BLaER1 (cell line): ENCODE data around the gene PDE11A.
"Not testable (repeated sequence)": the region's sequence is repeated elsewhere in the genome, so short reads cannot be mapped to it uniquely, and the experiment has no call there.

Source experiments
- H3K27ac ChIP-seq: shearing (Covaris generic); formaldehyde crosslinking; 2 replicates; pipeline ENCODE4 v1.8.1; 2022
- H3K27me3 ChIP-seq: shearing (Covaris generic); formaldehyde crosslinking; 2 replicates; pipeline ENCODE4 v1.8.1; 2022
- H3K36me3 ChIP-seq: shearing (Covaris generic); formaldehyde crosslinking; 2 replicates; pipeline ENCODE4 v1.8.1; 2022
- H3K4me1 ChIP-seq: shearing (Covaris generic); formaldehyde crosslinking; 2 replicates; pipeline ENCODE4 v1.8.1; 2022
- H3K4me2 ChIP-seq: shearing (Covaris generic); formaldehyde crosslinking; 2 replicates; pipeline ENCODE4 v1.8.1; 2022
- H3K4me3 ChIP-seq: shearing (Covaris generic); formaldehyde crosslinking; 2 replicates; pipeline ENCODE4 v1.8.1; 2022
- H3K9ac ChIP-seq: shearing (Covaris generic); formaldehyde crosslinking; 2 replicates; pipeline ENCODE4 v1.8.1; 2022
- H3K9me3 ChIP-seq: shearing (Covaris generic); formaldehyde crosslinking; 2 replicates; pipeline ENCODE4 v1.8.1; 2022
- H4K20me1 ChIP-seq: shearing (Covaris generic); formaldehyde crosslinking; 2 replicates; pipeline ENCODE4 v1.8.1; 2022
- Cebpa-rat ChIP-seq: shearing (Covaris generic); IDR thresholded peaks from 2 replicates; pipeline ENCODE4 v1.8.1; 2022

Gene PDE11A

DNA sequence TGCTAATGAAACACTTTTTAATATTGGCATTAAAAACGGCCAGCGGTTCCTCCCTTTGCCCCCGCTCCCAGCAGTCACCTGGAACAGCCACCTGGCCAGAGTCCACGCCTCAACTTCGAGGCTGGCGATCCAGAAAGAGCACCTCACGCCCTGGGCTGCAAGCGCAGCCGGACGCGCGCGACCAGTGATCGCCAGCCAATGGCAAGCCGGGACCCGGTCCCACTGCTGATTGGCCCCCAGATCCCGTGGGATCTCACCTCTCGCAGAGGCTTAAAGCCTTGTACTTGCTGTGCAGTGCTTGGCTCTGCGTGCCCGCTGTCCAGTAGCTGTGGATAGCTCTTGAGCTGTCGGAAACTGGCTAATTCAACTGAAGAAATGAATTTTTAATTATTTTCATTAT is 35.6 kb upstream of the PDE11A start:
- H3K4me3 ChIP-seq: no peak overlapping the region
- H3K4me1 ChIP-seq: no peaks in the 10 kb centered on the region
- no peaks in the 10 kb centered on the region for H3K36me3 ChIP-seq
- H3K9me3 ChIP-seq: no peaks in the 10 kb centered on the region
- no peak overlapping the region for H3K27ac ChIP-seq
- no peak for TF ChIP-seq Cebpa-rat
- H3K4me2 ChIP-seq: no peak overlapping the region
- H3K27me3 ChIP-seq: no peaks in the 10 kb centered on the region
- no peaks in the 10 kb centered on the region for H4K20me1 ChIP-seq
- no peak overlapping the region for H3K9ac ChIP-seq

DNA sequence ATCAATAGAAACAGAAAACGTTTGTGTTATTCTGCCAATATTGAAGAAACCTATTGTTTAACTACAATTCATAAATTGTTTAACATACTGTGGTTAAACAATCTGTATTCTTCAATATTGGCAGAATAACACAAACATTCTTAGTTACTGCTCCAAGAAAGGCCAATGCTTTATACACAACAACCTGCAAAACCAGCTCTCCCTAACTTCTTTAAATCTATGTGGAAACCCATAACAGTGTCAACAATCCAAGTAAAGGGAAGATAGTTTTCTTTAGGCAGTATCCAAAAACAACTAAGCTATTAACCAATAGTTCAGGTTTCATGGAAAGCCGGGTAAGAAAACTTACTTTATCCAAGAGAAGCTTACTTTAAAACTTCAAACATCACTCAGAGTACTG is 33.5 kb upstream of the PDE11A start:
- H3K36me3 ChIP-seq: no peaks in the 10 kb centered on the region
- H3K4me1 ChIP-seq: no peaks in the 10 kb centered on the region
- H3K4me2 ChIP-seq: no peak overlapping the region
- no peaks in the 10 kb centered on the region for H3K9me3 ChIP-seq
- no peaks in the 10 kb centered on the region for H4K20me1 ChIP-seq
- no peak overlapping the region for H3K4me3 ChIP-seq
- TF ChIP-seq Cebpa-rat: no peak
- H3K27me3 ChIP-seq: no peaks in the 10 kb centered on the region
- H3K27ac ChIP-seq: no peak overlapping the region
- H3K9ac ChIP-seq: no peak overlapping the region

DNA sequence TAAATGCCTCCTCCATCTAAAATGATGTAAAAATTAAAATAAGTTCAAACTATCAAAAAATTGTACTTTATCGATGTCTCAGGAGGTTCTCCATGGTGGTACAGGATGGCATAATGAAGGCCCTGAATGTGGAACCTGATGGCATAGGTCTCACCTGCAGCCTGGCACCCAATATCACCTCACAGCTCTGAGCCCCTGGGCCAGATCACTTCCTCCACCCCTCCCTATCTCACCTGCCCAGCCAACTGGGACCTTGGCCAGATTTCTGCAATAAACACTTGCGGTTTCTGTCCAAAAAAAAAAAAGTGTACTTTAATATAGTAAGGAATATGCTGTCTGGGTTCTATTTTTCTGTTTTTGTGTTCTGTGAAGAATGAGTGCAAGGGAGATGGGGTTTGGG is 33.0 kb upstream of the PDE11A start:
- H3K9ac ChIP-seq: no peak overlapping the region
- TF ChIP-seq Cebpa-rat: no peak

DNA sequence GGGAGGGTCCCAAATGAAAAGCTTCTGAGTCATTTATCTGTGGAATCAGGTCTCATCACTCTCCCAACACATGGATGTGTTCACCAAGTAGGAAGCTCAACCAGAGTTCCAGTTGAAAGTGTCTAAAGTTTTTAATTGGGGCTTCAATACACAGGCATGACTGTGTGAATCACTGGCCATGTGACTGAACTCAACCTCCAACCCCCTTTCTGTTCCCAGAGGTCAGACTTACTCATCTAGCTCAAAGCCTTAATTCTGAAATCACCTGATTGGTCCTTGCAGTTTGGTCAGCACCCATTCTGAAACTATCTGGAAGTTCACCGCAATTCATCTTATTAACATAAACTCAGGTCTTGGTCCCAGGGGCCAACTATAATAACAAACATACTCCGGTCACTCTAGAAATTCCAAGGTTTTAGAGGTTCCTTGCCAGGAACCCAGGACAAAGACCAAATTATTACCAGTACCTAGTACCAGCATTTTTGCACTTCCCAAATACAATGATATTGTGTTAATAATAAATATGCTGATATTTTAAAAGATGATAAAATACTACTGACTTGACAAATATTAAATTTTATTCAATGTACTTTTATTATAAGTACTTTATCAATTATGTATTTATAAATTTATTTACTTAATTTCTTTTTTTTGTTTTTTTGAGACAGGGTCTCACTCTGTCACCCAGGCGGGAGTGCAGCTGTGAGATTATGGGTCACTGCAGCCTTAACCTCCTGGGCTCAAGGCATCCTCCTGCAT is 28.9 kb upstream of the PDE11A start:
- peaks cover 4% of the 10 kb centered on the region for H3K9me3 ChIP-seq

More for the DNA sequence above, 33.0 kb upstream of the PDE11A start:
- H3K27ac ChIP-seq: no peak overlapping the region
- H3K4me1 ChIP-seq: no peaks in the 10 kb centered on the region
- H3K9me3 ChIP-seq: no peaks in the 10 kb centered on the region
- no peak overlapping the region for H3K4me3 ChIP-seq
- no peaks in the 10 kb centered on the region for H3K27me3 ChIP-seq
- no peaks in the 10 kb centered on the region for H4K20me1 ChIP-seq
- H3K4me2 ChIP-seq: no peak overlapping the region
- no peaks in the 10 kb centered on the region for H3K36me3 ChIP-seq

DNA sequence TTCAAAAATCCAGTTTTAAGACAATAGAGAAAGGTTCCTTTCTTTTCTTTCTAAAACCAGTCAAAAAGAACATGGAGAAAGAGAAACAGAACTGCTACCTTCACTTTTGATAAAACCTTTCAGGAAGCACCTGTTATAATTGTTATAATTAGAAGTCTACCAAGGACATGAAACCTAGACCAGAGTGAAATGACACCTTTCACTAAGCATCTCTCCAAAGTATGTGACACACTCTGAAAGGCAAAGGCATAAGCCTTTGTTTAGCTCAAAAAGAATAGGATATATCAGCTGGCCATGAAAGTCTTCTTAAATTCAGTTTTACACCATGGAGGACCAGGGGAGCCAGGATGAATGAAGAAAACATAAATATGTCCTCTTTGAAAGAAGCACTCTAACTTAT is 20.9 kb upstream of the PDE11A start:
- H3K4me1 ChIP-seq: no peaks in the 10 kb centered on the region
- H3K9me3 ChIP-seq: peaks cover 26% of the 10 kb centered on the region
- no peak overlapping the region for H3K4me3 ChIP-seq
- no peak overlapping the region for H3K27ac ChIP-seq
- no peak overlapping the region for H3K9ac ChIP-seq
- H3K27me3 ChIP-seq: no peaks in the 10 kb centered on the region
- H3K36me3 ChIP-seq: no peaks in the 10 kb centered on the region
- no peak for TF ChIP-seq Cebpa-rat
- no peak overlapping the region for H3K4me2 ChIP-seq
- no peaks in the 10 kb centered on the region for H4K20me1 ChIP-seq

More for the DNA sequence above, 28.9 kb upstream of the PDE11A start:
- H3K27me3 ChIP-seq: no peaks in the 10 kb centered on the region
- H4K20me1 ChIP-seq: no peaks in the 10 kb centered on the region
- no peak for TF ChIP-seq Cebpa-rat
- H3K27ac ChIP-seq: no peak overlapping the region
- no peak overlapping the region for H3K4me3 ChIP-seq
- H3K4me1 ChIP-seq: peaks cover 7% of the 10 kb centered on the region
- H3K9ac ChIP-seq: no peak overlapping the region
- no peaks in the 10 kb centered on the region for H3K36me3 ChIP-seq
- H3K4me2 ChIP-seq: no peak overlapping the region

DNA sequence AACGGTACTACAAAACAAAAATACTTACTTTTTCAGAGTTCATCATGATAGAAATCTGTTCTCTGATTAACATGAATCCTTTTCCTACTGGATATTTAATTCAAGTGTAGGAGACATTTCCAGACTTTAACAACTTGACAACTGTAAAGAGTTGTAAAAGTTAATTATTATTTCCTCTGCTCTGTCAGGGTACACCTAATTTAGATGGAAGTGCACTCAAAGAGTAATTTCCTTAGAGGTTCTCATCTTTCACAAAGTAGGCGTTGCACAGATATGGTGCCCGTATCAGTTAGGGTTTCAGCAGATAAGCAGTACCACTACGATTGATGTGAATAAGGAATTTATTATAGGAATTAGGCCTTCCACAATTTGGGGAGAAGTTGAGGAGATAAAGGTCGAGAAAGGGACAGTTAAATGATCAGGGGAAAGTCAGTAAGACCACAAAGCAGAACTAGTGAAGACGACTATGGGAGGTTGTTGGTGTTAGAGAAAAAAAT is 16.2 kb upstream of the PDE11A start:
- TF ChIP-seq Cebpa-rat: no peak

DNA sequence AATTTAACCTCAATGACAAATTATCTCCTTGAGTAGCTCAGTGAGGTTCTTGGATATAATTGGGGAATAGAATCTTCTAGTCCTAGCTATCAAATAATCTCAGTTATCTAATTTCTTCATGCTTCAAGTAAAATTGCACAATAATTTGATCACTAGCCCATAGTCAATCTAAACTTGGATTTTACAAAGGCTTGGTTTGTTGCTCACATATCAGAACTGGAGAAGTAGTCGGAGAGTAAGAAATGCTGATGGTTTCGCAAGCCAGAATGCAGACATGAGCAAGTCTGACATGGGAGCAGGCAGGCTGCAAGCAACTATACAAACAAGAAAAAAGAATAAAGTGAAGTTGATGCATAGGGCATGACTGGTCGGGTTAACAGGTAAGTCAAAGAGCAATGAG is 11.7 kb upstream of the PDE11A start:
- Histone ChIP-seq H3K27me3 (no peaks in the 10 kb centered on the region), H3K9ac (no peak overlapping the region), H3K4me1 (no peaks in the 10 kb centered on the region), H3K4me3 (no peak overlapping the region), H3K9me3 (no peaks in the 10 kb centered on the region), H4K20me1 (no peaks in the 10 kb centered on the region), H3K27ac (no peak overlapping the region), H3K36me3 (no peaks in the 10 kb centered on the region), H3K4me2 (no peak overlapping the region)
- no peak for TF ChIP-seq Cebpa-rat

More for the DNA sequence above, 16.2 kb upstream of the PDE11A start:
- Histone ChIP-seq H3K27me3 (no peaks in the 10 kb centered on the region), H3K36me3 (no peaks in the 10 kb centered on the region), H4K20me1 (no peaks in the 10 kb centered on the region), H3K9ac (no peak overlapping the region), H3K9me3 (no peaks in the 10 kb centered on the region), H3K4me1 (no peaks in the 10 kb centered on the region), H3K4me3 (no peak overlapping the region), H3K27ac (no peak overlapping the region), H3K4me2 (no peak overlapping the region)

DNA sequence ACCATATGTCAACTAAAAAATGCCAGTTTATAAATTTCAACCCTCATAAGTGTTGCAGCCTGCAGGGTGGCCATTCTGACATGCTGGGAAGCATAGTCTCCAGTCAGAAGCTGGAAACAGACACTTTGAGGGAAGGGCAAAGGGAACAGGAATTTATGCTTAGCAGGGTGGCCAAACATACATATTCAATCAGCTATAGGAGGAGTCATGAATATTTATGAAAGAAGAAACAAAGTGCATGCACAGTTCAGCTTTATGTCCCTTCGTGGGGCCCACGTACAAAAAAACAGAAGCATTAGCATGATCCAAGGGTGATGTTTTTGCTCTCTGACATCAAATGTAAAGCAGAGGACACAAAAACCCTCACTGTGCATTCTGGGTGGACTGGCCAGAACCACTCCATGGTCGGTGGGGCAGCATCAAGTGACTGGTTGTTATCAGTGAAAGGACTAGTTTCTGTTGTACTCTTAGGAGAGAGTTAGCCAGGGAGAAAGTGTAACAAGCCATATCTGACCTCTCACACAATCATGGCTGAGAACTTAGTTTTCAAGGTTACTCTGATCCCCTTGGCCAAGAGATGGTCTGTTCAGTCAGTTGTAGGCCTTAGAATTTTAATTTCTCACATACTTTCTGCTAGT is 9.9 kb upstream of the PDE11A start:
- H3K27me3 ChIP-seq: no peaks in the 10 kb centered on the region
- no peaks in the 10 kb centered on the region for H4K20me1 ChIP-seq
- H3K9me3 ChIP-seq: no peaks in the 10 kb centered on the region
- no peaks in the 10 kb centered on the region for H3K36me3 ChIP-seq
- no peak for TF ChIP-seq Cebpa-rat
- H3K27ac ChIP-seq: no peak overlapping the region
- no peaks in the 10 kb centered on the region for H3K4me1 ChIP-seq
- H3K9ac ChIP-seq: no peak overlapping the region
- no peak overlapping the region for H3K4me2 ChIP-seq
- H3K4me3 ChIP-seq: no peak overlapping the region

DNA sequence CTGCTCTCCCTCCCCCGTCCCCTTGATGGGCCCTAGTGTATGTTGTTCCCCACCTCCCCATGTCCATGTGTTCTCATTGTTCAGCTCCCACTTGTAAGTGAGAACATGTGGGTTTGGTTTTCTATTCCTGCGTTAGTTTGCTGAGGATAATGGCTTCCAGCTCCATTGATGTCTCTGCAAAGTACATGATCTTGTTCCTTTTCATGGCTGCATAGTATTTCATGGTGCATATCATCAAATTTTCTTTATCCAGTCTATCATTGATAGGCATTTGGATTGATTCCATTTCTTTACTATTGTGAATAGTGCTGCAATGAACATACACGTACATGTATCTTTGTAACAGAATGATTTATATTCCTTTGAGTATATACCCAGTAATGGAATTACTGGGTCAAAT is 6.7 kb upstream of the PDE11A start:
- H3K9ac ChIP-seq, H3K4me1 ChIP-seq, H3K36me3 ChIP-seq, H3K4me3 ChIP-seq, H3K27me3 ChIP-seq, H3K4me2 ChIP-seq, H3K9me3 ChIP-seq, H3K27ac ChIP-seq, H4K20me1 ChIP-seq: not testable (repeated sequence)

DNA sequence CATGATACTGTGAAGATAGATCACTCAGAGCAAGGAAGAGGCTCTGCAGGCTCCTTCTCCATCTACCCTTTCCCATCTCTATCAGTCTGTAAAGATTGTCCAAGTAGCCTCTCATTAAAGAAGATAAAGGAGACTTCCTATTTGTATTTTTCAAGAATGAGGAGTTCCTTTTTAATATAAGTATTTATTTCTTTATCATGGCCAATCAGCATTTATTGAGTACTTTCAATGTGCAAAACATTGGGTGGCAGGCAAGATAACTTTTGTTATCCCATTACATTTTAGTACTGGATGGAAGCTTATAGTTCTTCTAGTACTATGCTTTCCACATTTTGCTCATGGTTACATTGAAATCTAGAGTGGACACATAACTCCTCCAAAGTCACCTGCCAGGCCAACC is 3.6 kb upstream of the PDE11A start:
- no peaks in the 10 kb centered on the region for H3K27me3 ChIP-seq
- no peaks in the 10 kb centered on the region for H3K36me3 ChIP-seq
- H3K4me2 ChIP-seq: no peak overlapping the region
- TF ChIP-seq Cebpa-rat: no peak
- H4K20me1 ChIP-seq: no peaks in the 10 kb centered on the region
- no peaks in the 10 kb centered on the region for H3K4me1 ChIP-seq
- H3K9ac ChIP-seq: no peak overlapping the region
- no peak overlapping the region for H3K4me3 ChIP-seq
- no peak overlapping the region for H3K27ac ChIP-seq
- no peaks in the 10 kb centered on the region for H3K9me3 ChIP-seq
